AG04449 (cell line): ENCODE measurements around the gene FGF13.

ENCODE experiments used
- CTCF ChIA-PET: fragments of 350-600 bp; formaldehyde crosslinking; extraction: SDS; loops from one replicate; lab custom pipeline; 2021; ENCODE audit warnings: antibody characterized with exemption; lab: Yijun Ruan, JAX
- POLR2A ChIA-PET: fragments of 400-600, 350-600 bp; formaldehyde crosslinking; extraction: SDS; loops from one replicate; lab custom pipeline; 2020; ENCODE audit warnings: antibody characterized with exemption, inconsistent platforms; lab: Yijun Ruan, JAX
- DNase-seq: peaks from one replicate; pipeline ENCODE4 v3.0.0-alpha.2; 2010; ENCODE audit warnings: low read depth, low spot score
- H3K4me3 ChIP-seq: 2 replicates; pipeline ENCODE4 v1.5.1; 2011; ENCODE audit warnings: low read depth, mild to moderate bottlenecking, control low read depth, low read length
- TF ChIP-seq, protein P1 (sequence below): IDR thresholded peaks from one replicate; pipeline ENCODE4 v1.5.1; 2011; ENCODE audit warnings: mild to moderate bottlenecking, moderate library complexity, low read length, control low read depth, inconsistent platforms; ENCODE audit not compliant: insufficient read depth; ENCODE audit errors: missing control alignments

The FGF13 gene

DNA sequence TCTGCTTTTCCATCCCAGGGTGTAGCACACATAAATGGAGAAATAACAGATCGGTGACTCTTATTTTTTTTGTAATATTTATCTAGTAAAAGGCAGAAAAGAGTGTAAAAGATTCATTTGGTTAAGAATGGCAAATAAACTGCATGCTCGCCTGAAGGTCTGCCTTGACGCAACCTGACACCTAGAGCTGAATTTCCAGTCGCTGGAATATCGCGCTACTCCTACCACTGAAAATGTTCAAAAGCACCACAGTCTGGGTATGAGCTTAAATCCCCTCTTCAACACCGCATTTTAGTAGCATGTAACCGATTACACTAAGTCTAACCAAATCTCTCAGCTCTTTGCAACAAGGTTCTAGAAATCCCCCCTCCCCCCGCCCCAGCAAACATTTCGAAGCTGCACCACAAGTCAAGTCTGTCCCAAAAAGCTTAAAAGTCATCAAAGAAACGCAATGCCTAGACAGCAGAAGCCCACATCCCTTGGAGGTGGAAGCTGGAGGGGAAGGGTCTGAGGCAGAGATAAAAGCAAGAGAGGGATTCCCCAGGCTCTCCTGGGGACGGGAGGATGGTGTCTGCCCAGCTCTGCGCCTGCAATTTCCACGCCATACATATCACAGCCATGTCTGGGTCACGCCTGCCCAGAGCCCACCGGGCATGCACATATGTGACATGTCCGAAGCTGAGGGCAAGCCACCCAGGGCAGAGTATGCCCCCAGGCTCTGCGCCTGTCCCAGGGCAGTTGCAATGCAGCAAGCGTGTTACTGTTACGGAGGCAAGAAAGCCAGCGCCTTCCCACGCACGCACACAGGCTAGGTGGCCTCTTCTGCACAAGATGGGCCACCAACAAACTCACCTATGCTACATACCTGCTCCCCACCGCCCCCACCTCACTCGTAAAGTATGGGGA, 1.4 kb downstream of the FGF13 start:
- CTCF ChIA-PET = no interaction called here
- DNase-seq = no peak
- TF ChIP-seq, protein P1, sequence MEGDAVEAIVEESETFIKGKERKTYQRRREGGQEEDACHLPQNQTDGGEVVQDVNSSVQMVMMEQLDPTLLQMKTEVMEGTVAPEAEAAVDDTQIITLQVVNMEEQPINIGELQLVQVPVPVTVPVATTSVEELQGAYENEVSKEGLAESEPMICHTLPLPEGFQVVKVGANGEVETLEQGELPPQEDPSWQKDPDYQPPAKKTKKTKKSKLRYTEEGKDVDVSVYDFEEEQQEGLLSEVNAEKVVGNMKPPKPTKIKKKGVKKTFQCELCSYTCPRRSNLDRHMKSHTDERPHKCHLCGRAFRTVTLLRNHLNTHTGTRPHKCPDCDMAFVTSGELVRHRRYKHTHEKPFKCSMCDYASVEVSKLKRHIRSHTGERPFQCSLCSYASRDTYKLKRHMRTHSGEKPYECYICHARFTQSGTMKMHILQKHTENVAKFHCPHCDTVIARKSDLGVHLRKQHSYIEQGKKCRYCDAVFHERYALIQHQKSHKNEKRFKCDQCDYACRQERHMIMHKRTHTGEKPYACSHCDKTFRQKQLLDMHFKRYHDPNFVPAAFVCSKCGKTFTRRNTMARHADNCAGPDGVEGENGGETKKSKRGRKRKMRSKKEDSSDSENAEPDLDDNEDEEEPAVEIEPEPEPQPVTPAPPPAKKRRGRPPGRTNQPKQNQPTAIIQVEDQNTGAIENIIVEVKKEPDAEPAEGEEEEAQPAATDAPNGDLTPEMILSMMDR = no peak
- POLR2A ChIA-PET = no interaction called here
- no peak overlapping the region for H3K4me3 ChIP-seq

DNA sequence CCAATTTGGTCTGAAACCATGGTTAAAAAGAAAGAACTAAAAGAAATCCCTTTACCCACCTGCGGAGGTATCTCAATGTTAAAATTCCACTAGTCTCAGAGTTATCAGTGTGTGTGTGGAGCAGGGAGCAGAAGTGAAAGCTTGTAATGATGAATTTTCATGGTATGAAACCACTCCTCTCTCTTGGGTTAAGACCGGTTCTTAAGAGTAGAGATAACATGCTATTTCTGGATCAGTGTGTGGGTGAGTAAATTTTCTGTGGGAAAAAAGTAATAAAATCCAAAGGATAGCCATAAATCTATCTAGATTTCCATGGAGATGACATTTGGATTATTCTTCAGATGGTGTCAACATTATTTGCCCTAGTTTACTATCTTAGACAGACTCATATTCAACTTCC, 3.2 kb downstream of the FGF13 start:
- POLR2A ChIA-PET = no interaction called here

DNA sequence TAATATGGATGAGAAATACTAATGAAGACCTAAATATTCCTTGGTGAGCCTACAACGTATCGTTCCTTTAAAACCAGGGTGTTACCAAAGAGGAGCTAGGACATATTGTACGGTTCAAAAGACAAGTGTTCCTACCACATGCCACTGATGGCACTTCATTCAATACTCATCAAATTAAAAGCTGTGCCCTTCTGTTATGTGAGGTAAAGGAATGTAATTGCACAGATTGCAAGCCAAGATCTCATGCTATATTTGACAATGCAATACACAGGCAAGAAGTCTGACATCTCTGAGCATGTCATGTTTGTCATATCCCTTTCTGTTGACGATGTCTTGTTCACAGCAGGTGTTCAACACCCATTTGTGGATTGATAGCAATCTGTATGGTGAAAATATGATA, 6.9 kb downstream of the FGF13 start:
- ChIA-PET POLR2A (no interaction called here), CTCF (no interaction called here)
- TF ChIP-seq, protein P1 = no peak
- H3K4me3 ChIP-seq = no peak overlapping the region
- no peak for DNase-seq

More for the DNA sequence above, 3.2 kb downstream of the FGF13 start:
- TF ChIP-seq, protein P1 = no peak
- H3K4me3 ChIP-seq = no peak overlapping the region
- CTCF ChIA-PET = no interaction called here
- no peak for DNase-seq

DNA sequence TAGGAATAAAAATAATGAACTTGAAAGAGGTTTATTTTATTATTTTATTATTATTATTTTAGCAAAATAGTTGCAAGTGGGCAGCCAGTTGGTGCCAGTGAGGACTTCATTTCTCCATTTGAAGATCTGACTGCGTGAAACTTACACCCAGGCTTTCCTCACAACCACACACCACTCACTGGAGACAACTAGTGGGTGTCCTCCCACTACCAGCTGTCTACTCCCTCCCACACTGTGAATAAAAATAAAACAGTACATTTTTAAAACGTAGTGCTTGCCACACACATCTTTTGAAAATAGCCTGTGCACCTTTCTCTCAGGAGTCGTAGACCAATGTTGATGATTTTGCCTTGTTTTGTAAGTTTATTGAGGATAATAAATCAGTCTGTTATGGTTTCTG, 7.4 kb downstream of the FGF13 start:
- CTCF ChIA-PET = no interaction called here
- TF ChIP-seq, protein P1 = no peak

DNA sequence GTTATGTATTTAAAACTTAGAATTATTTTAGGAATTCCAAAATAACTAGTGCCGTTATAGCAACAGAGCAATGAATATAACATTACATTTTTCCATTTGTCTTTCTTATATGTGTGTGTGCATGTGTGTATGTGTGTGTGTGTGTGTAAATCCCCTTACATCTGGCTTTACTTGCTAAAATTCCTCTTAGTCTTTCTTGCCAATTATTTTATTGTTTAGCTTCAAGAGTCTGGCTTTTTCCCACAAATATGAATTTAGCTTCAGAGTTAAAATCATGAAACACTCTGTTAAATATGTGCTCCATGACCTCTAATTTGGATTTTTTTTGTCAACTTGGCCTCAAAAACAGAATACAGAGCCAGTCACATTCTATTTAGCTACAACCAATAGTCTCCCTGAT, 18.9 kb downstream of the FGF13 start:
- TF ChIP-seq, protein P1 = no peak
- CTCF ChIA-PET = no interaction called here
- no peak overlapping the region for H3K4me3 ChIP-seq
- no peak for DNase-seq
- POLR2A ChIA-PET = no interaction called here

More for the DNA sequence above, 7.4 kb downstream of the FGF13 start:
- POLR2A ChIA-PET = no interaction called here
- no peak for DNase-seq
- no peak overlapping the region for H3K4me3 ChIP-seq

DNA sequence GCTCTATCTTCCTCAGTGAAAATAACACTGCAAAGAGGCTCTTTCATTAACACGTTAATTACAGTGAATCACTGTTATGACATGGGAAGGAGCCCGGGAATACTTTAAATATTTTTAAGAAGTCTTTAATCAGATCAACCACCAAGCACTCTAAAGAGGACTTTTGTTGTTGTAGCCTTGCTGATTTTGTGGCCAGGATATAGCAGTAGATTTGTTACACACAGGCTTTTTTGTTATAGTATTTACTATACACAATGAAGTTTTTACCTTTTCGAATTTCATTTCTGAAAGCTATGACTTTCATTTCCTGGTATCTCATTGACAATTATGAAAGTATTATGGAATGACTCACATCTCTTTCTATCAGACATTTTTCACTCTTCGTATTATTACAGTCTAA, 20.3 kb downstream of the FGF13 start:
- no peak for DNase-seq
- H3K4me3 ChIP-seq = no peak overlapping the region
- TF ChIP-seq, protein P1 = no peak
- CTCF ChIA-PET = no interaction called here
- POLR2A ChIA-PET = no interaction called here
